Activated CD4-positive, alpha-beta T cell treated with anti-CD3 and anti-CD28 coated beads, Interleukin-2, amount 50 U/mL, for 16 hours (primary cell): ENCODE results near the gene S100A1.
"Not testable (repeated sequence)": the region's sequence is repeated elsewhere in the genome, so short reads cannot be mapped to it uniquely, and the experiment has no call there.

ENCODE experiments used
- DNase-seq: peaks from one replicate; pipeline ENCODE4 v3.0.0-alpha.2; 2020

Gene S100A1

DNA sequence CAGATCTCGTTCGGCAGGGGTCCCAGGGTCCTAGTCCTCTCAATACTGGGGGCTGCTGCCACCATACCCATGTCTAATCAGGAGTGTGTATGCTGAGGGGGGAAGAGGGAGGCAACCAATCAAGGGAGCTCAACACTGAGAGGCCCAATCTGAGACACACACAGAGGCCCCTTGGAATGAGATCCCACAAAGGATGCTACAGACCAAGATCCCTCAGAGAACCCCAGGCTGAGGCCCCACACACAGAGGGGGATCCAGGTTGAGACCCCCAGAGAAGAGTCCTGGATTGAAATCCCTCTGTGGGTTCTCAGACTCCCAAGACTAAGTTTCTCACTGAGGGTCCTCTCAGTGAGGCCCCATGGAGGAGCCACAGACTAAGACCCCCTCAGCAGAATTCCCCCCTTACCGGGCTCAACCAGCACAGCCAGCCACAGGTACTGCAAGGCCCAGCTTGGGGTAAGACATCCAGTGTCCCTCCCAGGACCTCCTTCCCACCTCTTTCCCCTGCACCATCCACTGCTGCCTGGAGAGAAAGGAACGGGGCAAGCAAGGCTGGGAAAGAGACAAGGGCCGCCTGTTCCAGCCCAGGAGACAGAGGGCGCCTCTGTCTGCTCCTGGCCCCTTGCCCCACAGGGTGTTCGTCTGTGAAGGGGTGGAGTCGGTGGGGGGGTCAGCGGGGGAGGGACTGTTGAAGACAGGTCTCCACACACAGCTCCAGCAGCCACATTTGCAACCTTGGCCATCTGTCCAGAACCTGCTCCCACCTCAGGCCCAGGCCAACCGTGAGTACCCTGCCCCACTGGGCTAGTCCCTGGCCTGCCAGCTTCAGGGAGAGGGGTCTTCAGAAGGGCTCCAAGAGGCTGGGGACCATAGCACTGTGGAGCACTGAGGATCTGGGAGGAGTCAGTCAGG lies at the start of gene S100A1:
S100A1 (plus strand) TSS at position 720 of the 912 bp plus-strand sequence. CDS start 2,088 bp downstream, outside the sequence.
- DNase-seq: no peak

DNA sequence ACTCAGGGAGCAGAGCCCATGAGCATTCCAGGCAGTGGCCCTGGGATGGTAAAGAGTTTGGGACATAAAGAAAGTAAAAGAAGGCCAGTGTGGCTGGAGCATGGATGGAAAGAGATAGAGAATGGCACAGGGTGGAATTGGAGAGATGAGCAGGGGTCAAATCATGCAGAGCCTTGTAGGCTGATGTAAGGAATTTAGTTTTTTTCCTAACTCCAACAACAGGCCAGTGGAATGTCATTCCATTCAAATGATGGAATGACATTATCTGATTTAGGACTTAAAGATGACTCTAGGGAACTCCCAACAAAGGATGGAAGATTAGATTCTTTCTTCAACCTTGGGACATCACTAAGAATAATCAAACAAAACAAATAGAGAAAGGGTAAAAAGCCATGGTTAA lies 49.7 kb upstream of the S100A1 start:
- DNase-seq: no peak

- no peak for DNase-seq
Measured at GRCh38 chr1:153578936-153579335, 49.3 kb upstream of the S100A1 start.

GRCh38 chr1:153582836-153583235 lies 45.4 kb upstream of the S100A1 start:
- DNase-seq: not testable (repeated sequence)

DNA sequence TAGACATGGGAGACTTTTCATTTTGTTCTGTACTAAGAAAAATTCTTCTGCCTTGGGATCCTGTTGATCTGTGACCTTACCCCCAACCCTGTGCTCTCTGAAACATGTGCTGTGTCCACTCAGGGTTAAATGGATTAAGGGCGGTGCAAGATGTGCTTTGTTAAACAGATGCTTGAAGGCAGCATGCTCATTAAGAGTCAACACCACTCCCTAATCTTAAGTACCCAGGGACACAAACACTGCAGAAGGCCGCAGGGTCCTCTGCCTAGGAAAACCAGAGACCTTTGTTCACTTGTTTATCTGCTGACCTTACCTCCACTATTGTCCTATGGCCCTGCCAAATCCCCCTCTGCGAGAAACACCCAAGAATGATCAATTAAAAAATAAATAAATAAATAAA lies 44.7 kb upstream of the S100A1 start:
- DNase-seq: not testable (repeated sequence)

DNA sequence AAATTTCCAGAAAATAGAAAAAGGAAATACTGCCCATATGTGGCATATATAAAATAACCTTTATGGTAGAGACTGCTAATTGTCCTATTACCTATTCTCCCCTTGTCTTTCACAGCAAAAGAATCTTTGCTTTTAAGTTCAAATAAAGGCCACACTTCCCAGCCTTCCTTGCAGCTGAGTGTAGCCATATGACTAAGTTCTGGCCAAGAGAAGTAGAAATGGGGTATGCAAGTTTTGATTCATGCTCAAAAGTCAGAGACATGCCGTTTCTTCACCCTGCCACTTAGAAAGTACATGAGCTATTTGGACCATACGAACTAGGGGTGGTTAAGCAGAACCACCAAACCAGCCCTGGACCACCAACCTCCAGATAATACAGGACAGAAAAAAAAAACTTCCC lies 44.3 kb upstream of the S100A1 start:
- no peak for DNase-seq

GRCh38 chr1:153585006-153585405 lies 43.2 kb upstream of the S100A1 start:
- no peak for DNase-seq

- no peak for DNase-seq
Measured at GRCh38 chr1:153586347-153586746, 41.9 kb upstream of the S100A1 start.

- DNase-seq: no peak
Measured at GRCh38 chr1:153587314-153587713, 40.9 kb upstream of the S100A1 start.

DNA sequence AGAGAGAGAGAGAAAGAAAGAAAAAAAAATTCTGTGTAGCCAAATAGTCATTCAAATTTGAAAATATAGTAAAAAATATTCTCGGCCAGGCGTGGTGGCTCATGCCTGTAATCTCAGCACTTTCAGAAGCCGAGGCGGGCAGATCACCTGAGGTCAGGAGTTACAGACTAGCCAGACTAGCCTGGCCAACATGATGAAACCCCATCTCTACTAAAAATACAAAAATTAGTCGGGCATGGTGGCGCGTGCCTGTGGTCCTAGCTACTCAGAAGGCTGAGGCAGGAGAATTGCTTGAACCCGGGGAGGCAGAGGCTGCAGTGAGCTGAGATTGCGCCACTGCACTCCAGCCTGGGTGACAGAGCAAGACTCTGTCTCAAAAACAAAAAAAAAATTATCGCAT lies 40.2 kb upstream of the S100A1 start:
- not testable (repeated sequence) for DNase-seq

DNA sequence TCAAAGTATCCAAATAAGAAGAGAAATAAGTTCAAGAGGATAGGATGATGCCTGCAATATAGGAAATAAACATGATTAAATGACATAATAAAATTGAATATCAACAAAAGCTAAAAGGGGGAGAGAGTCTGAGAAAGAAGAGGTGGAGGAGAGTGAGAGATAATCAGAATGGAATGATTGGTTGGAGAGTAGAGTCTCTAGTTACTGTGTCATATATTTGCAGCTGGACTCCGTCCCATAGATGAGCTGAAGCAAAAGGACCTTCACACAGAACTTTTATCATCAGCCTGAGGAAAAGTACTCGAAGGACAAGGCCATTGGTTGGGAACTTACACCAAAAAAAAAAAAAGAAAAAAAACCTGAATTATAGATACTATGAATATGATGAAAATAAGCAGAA lies 39.8 kb upstream of the S100A1 start:
- no peak for DNase-seq

- no peak for DNase-seq
Measured at GRCh38 chr1:153592748-153593147, 35.5 kb upstream of the S100A1 start.

- DNase-seq: peak; percentile 40
Measured at GRCh38 chr1:153597206-153597605, 31.0 kb upstream of the S100A1 start.

DNA sequence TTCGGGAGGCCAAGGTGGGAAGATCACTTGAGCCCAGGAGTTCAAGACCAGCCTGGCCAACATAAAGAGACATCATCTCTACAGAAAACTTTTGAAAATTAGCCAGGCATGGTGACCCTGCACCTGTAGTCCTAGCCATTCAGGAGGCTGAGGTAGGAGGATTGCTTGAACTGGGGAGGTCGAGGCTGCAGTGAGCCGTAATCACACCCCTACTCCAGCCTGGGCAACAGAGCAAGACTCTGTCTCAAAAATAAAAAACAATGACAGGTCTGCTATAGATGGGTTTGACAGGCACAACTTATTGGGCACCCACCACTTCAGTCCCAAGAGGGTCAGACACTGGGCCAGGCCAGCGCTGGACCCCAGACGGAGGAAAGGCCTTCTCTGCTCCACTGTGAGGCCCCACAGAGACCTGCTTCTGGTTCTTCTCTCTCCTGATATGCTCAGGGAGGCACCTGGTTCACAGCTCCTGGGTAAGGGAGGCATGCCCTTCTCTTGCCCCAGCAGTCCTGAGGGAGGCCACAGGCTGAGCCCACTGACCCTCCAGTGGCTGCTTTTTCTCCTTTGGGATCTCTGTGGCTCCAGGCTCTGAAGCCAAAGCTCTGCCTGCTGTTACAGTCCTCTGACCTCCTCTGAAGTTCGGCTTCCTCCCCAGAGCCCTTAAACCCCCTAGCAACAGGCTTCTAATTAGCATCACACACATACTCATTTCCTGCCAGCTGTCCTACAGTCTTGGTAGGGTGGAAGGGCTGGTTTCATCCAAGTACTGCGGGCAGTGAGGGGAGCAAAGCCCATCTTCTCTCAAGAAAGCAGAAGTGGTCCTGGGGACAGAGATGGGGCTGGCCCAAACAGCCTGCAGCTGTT lies 29.7 kb upstream of the S100A1 start:
- peak; percentile 25 for DNase-seq

GRCh38 chr1:153599847-153600246 lies 28.4 kb upstream of the S100A1 start:
- no peak for DNase-seq

DNA sequence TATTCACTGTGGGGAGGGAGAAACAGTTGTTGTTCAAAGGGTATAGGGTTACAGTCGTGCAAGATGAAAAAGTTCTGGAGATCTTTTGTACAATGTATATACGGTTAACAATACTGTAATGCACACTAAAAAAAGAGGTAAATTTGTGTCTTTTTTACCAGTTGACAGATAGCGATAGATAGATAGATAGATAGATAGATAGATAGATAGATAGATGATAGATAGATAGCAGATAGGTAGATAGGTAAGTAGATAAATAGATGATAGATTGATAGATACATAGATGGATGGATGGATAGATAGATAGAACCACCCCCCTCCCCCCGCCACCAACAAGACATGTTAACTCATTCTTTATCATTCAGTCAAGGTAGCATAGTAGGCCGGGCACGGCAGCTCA lies 25.5 kb upstream of the S100A1 start:
- DNase-seq: no peak

- no peak for DNase-seq
Measured at GRCh38 chr1:153606194-153606593, 22.0 kb upstream of the S100A1 start.

GRCh38 chr1:153607381-153607780 lies 20.9 kb upstream of the S100A1 start:
- no peak for DNase-seq

GRCh38 chr1:153608089-153608682 lies 20.0 kb upstream of the S100A1 start:
- no peak for DNase-seq

DNA sequence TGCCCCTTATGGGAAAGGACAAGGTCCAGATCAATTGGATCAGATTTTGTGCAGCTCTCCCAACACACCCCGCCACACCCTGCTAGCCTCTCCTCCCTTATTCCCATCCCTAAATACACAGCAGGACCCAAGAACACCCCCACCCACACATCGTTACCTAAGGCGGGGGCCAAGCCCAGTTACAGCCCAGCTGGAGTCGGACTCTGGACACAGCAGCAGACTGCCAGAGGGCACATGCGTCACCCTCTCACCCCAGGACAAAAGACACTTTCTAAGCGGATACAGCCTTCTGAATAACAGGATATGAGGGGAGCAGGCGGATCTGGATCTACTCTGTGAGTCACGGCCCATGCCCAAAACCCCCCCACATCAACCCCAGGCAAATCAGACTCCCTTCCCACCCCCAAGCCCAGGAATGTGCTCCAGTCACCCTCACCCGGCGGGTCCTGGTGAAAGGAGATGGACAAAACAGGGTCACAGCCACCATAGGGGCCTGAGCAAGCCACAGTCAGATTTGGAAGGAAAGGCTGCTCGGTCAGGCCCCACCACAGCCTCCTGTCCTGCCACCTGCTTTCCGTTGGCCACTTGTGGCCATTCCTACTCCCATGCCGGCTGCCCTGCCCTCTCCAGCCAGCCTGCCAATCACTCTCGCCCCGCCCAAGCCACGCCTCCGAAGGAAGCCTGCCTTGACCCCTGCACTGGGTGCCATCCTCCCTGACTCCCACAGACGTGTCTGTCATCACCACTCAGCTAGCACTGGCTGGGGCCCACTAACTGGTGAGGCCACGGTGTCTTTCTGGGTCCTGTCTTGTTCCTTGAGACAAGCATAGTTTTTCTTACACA lies 19.3 kb upstream of the S100A1 start:
- no peak for DNase-seq

GRCh38 chr1:153609585-153609907 lies 18.7 kb upstream of the S100A1 start:
- DNase-seq: no peak

GRCh38 chr1:153610334-153610733 lies 17.9 kb upstream of the S100A1 start:
- DNase-seq: no peak
